H9 (cell line): ENCODE data around the gene DNLZ. TPM values are rescaled to one million over a fixed set of nuclear protein-coding genes. Genes with fewer than 3 reads are reported as not detected.

Experiments used
- DNase-seq: peaks from one replicate; pipeline ENCODE4 v3.0.0-alpha.2; 2017
- H2AFZ ChIP-seq: one replicate; pipeline ENCODE4 v1.6.1; 2013; ENCODE audit warnings: mild to moderate bottlenecking, low read length, control low read depth, moderate library complexity
- H2AK5ac ChIP-seq: 2 replicates; pipeline ENCODE4 v1.6.1; 2013; ENCODE audit warnings: low read length, control low read depth, mixed read lengths; ENCODE audit not compliant: insufficient read length
- H2BK120ac ChIP-seq: one replicate; pipeline ENCODE4 v1.6.1; 2013; ENCODE audit warnings: low read depth, mild to moderate bottlenecking, low read length, control low read depth, inconsistent platforms; ENCODE audit not compliant: poor library complexity, severe bottlenecking
- H2BK12ac ChIP-seq: 2 replicates; pipeline ENCODE4 v1.6.1; 2013; ENCODE audit warnings: low read length, control low read depth, mixed read lengths, low read depth; ENCODE audit not compliant: insufficient read length
- H2BK15ac ChIP-seq: 2 replicates; pipeline ENCODE4 v1.6.1; 2013; ENCODE audit warnings: low read depth, low read length, control low read depth
- H2BK20ac ChIP-seq: one replicate; pipeline ENCODE4 v1.6.1; 2013; ENCODE audit warnings: low read depth, mild to moderate bottlenecking, low read length, control low read depth, inconsistent platforms; ENCODE audit not compliant: poor library complexity, severe bottlenecking
- H2BK5ac ChIP-seq: 2 replicates; pipeline ENCODE4 v1.6.1; 2013; ENCODE audit warnings: low read length, control low read depth, mixed read lengths; ENCODE audit not compliant: insufficient read length
- H3K14ac ChIP-seq: 2 replicates; pipeline ENCODE4 v1.6.1; 2013; ENCODE audit warnings: low read length, control low read depth; ENCODE audit not compliant: insufficient read depth
- H3K18ac ChIP-seq: 2 replicates; pipeline ENCODE4 v1.6.1; 2013; ENCODE audit warnings: low read depth, mild to moderate bottlenecking, mixed read lengths, low read length, control low read depth; ENCODE audit not compliant: insufficient read length
- H3K23ac ChIP-seq: 2 replicates; pipeline ENCODE4 v1.6.1; 2013; ENCODE audit warnings: low read length, control low read depth, mixed read lengths, low read depth; ENCODE audit not compliant: insufficient read length
- H3K23me2 ChIP-seq: 2 replicates; pipeline ENCODE4 v1.6.1; 2013; ENCODE audit warnings: low read depth, mild to moderate bottlenecking, mixed read lengths, low read length, control low read depth; ENCODE audit not compliant: insufficient read length, poor library complexity, severe bottlenecking
- H3K27ac ChIP-seq: 2 replicates; pipeline ENCODE4 v1.5.1; 2013; ENCODE audit warnings: low read length, control low read depth, mixed read lengths, low read depth; ENCODE audit not compliant: insufficient read length
- H3K27me3 ChIP-seq: 2 replicates; pipeline ENCODE4 v1.6.1; 2013; ENCODE audit warnings: low read length, control low read depth, inconsistent platforms; ENCODE audit not compliant: insufficient read depth
- H3K4ac ChIP-seq: 2 replicates; pipeline ENCODE4 v1.6.1; 2013; ENCODE audit warnings: low read depth, mild to moderate bottlenecking, control low read depth, inconsistent platforms, low read length, moderate library complexity
- H3K4me1 ChIP-seq: 2 replicates; pipeline ENCODE4 v1.6.1; 2013; ENCODE audit warnings: low read length, control low read depth, inconsistent platforms; ENCODE audit not compliant: insufficient read depth
- H3K4me2 ChIP-seq: 2 replicates; pipeline ENCODE4 v1.6.1; 2013; ENCODE audit warnings: low read length, control low read depth, mixed read lengths; ENCODE audit not compliant: insufficient read length, insufficient read depth
- H3K56ac ChIP-seq: 2 replicates; pipeline ENCODE4 v1.6.1; 2013; ENCODE audit warnings: low read depth, mild to moderate bottlenecking, mixed read lengths, low read length, control low read depth; ENCODE audit not compliant: insufficient read length
- H3K79me1 ChIP-seq: 2 replicates; pipeline ENCODE4 v1.6.1; 2013; ENCODE audit warnings: low read depth, mild to moderate bottlenecking, moderate library complexity, low read length, control low read depth, inconsistent platforms; ENCODE audit not compliant: insufficient read depth, poor library complexity, severe bottlenecking
- H3K79me2 ChIP-seq: 2 replicates; pipeline ENCODE4 v1.6.1; 2013; ENCODE audit warnings: low read length, control low read depth, inconsistent platforms; ENCODE audit not compliant: insufficient read depth
- H3K9ac ChIP-seq: 2 replicates; pipeline ENCODE4 v1.6.1; 2013; ENCODE audit warnings: low read length, control low read depth, mixed read lengths; ENCODE audit not compliant: insufficient read length; ENCODE audit errors: extremely low read depth
- H3K9me3 ChIP-seq: one replicate; pipeline ENCODE4 v1.6.1; 2013; ENCODE audit warnings: low read depth, low read length, inconsistent platforms; ENCODE audit not compliant: control insufficient read depth
- H3T11ph ChIP-seq: one replicate; pipeline ENCODE4 v1.6.1; 2013; ENCODE audit warnings: mild to moderate bottlenecking, low read length, control low read depth, inconsistent platforms
- H4K20me1 ChIP-seq: one replicate; pipeline ENCODE4 v1.6.1; 2013; ENCODE audit not compliant: control insufficient read depth, insufficient read length, insufficient read depth
- H4K5ac ChIP-seq: 2 replicates; pipeline ENCODE4 v1.6.1; 2013; ENCODE audit warnings: low read depth, mild to moderate bottlenecking, mixed read lengths, low read length, control low read depth; ENCODE audit not compliant: insufficient read length
- H4K8ac ChIP-seq: replicated peaks from 2 replicates; pipeline ENCODE4 v1.6.1; 2013; ENCODE audit warnings: low read length, control low read depth, mixed read lengths, low read depth; ENCODE audit not compliant: insufficient read length
- H4K91ac ChIP-seq: 2 replicates; pipeline ENCODE4 v1.6.1; 2013; ENCODE audit warnings: low read depth, mild to moderate bottlenecking, moderate library complexity, mixed read lengths, low read length, control low read depth; ENCODE audit not compliant: insufficient read length
- H3K27ac Mint-ChIP-seq, 3 experiments: 2 replicates in 2 of 3; 3 replicates in 1 of 3; pipeline ENCODE4 v1.8.0; 2020 to 2021; ENCODE audit warnings: mixed read lengths in 3 of 3, mild to moderate bottlenecking in 1 of 3, moderate library complexity in 1 of 3
- H3K27me3 Mint-ChIP-seq: 2 replicates; pipeline ENCODE4 v1.8.0; 2021; ENCODE audit warnings: low read depth, mild to moderate bottlenecking, moderate library complexity, mixed read lengths
- H3K36me3 Mint-ChIP-seq, 3 experiments: 2 replicates in 2 of 3; 3 replicates in 1 of 3; pipeline ENCODE4 v1.8.0; 2020 to 2021; ENCODE audit warnings: low read depth in 3 of 3, mixed read lengths in 3 of 3; ENCODE audit not compliant: insufficient read depth in 1 of 3
- H3K4me1 Mint-ChIP-seq, 2 experiments: 2 replicates each; pipeline ENCODE4 v1.8.0; 2020; ENCODE audit warnings: mixed read lengths in 2 of 2
- H3K4me3 Mint-ChIP-seq, 2 experiments: 2 replicates in 1 of 2; 3 replicates in 1 of 2; pipeline ENCODE4 v1.8.0; 2020 to 2021; ENCODE audit warnings: mild to moderate bottlenecking in 2 of 2, mixed read lengths in 2 of 2, moderate library complexity in 1 of 2
- H3K9me3 Mint-ChIP-seq, 2 experiments: 2 replicates in 1 of 2; 3 replicates in 1 of 2; pipeline ENCODE4 v1.8.0; 2020; ENCODE audit warnings: mild to moderate bottlenecking in 2 of 2, mixed read lengths in 2 of 2, moderate library complexity in 1 of 2
- CTCF ChIP-seq: fragments of 200-600 bp; sonication (generic); conservative IDR thresholded peaks from 3 replicates; pipeline ENCODE4 v1.8.0; 2021; ENCODE audit warnings: antibody characterized with exemption, mild to moderate bottlenecking
- WGBS: extraction: QIAGEN DNeasy Blood & Tissue Kit; methylation state at CpG from one replicate; pipeline ENCODE4 v1.1.7; 2013; ENCODE audit warnings: missing lambda C conversion rate, low lambda C conversion rate, mixed read lengths; ENCODE audit not compliant: insufficient read length; ENCODE audit errors: extremely low coverage; 5-methylcytosine and 5-hydroxymethylcytosine counted together
- total RNA-seq: library from RNA; stranded (reverse); gene quantifications from 2 replicates; pipeline ENCODE4 v1.2.1, GENCODE V29; 2021

DNLZ gene
- total RNA-seq, 1 experiment from 2014 or later: 24.8 TPM

- no peak overlapping the region for H2BK15ac ChIP-seq
- peaks cover 7% of the 10 kb centered on the region for H3K79me1 ChIP-seq
- no peak overlapping the region for H3K18ac ChIP-seq
- H2BK5ac ChIP-seq: no peak overlapping the region
- H2BK20ac ChIP-seq: no peak overlapping the region
- H4K5ac ChIP-seq: no peak overlapping the region
- no peaks in the 10 kb centered on the region for H4K20me1 ChIP-seq
- H3K23me2 ChIP-seq: peaks cover 4% of the 10 kb centered on the region
- WGBS: no CpG with 5 or more reads among the region's 21 CpGs
- no peaks in the 10 kb centered on the region for H3K27me3 ChIP-seq
- H3K4me1 Mint-ChIP-seq: peaks cover 7 to 8% of the 10 kb centered on the region in 2 experiments
- H3K27ac Mint-ChIP-seq: no peak overlapping the region
- no peaks in the 10 kb centered on the region for H3K9me3 ChIP-seq
- no peak overlapping the region for H3K56ac ChIP-seq
- no peak overlapping the region for H2AFZ ChIP-seq
- TF ChIP-seq CTCF: no peak
- no peak overlapping the region for H3K4me3 Mint-ChIP-seq
- H3T11ph ChIP-seq: no peak overlapping the region
- H3K23ac ChIP-seq: no peak overlapping the region
- H2BK12ac ChIP-seq: no peak overlapping the region
- no peak overlapping the region for H2BK120ac ChIP-seq
- no peak overlapping the region for H3K4me2 ChIP-seq
- H3K9me3 Mint-ChIP-seq: no peaks in the 10 kb centered on the region
- no peak overlapping the region for H4K91ac ChIP-seq
- no peak overlapping the region for H3K14ac ChIP-seq
- H4K8ac ChIP-seq: no peak overlapping the region
- no peak for DNase-seq
- no peak overlapping the region for H3K4ac ChIP-seq
- H3K4me1 ChIP-seq: no peaks in the 10 kb centered on the region
- H3K9ac ChIP-seq: no peak overlapping the region
- no peak overlapping the region for H2AK5ac ChIP-seq
- peaks cover 10% of the 10 kb centered on the region; the same call in 1 of the 2 replicates for H3K79me2 ChIP-seq
- no peaks in the 10 kb centered on the region for H3K27me3 Mint-ChIP-seq
- H3K36me3 Mint-ChIP-seq: peaks cover 36 to 74% (median 66%) of the 10 kb centered on the region in 3 experiments; a peak in 6 of 7 replicates
- H3K27ac ChIP-seq: no peak overlapping the region
Measured at GRCh38 chr9:136394312-136395019, 30.9 kb upstream of the DNLZ start.
